ENCODE measurements around the gene TRMT10B.
"Not testable (repeated sequence)": the region's sequence is repeated elsewhere in the genome, so short reads cannot be mapped to it uniquely, and the experiment has no call there.

Gene TRMT10B

GRCh38 chr9:37758747-37759146, 5.1 kb downstream of the TRMT10B start:
- ChIA-PET POLR2A (ENCODE audit: low non-redundant PET) (no interaction called here), CTCF (no interaction called here)
- no peak for DNase-seq (ENCODE audit: low spot score)
- H3K27ac ChIP-seq, result no peak overlapping the region
- TF ChIP-seq CTCF (conservative IDR thresholded peaks at IDR 0.05; ENCODE audit: low read depth), result no peak

GRCh38 chr9:37760416-37761161, 7.0 kb downstream of the TRMT10B start:
- H3K27ac ChIP-seq, result no peak overlapping the region

GRCh38 chr9:37761511-37761910, 7.9 kb downstream of the TRMT10B start:
- DNase-seq (ENCODE audit: low spot score), result no peak
- ChIA-PET CTCF (no interaction called here), POLR2A (ENCODE audit: low non-redundant PET) (no interaction called here)
- H3K27ac ChIP-seq, result no peak overlapping the region
- TF ChIP-seq CTCF (conservative IDR thresholded peaks at IDR 0.05; ENCODE audit: low read depth), result no peak

More at GRCh38 chr9:37760416-37761161, 7.0 kb downstream of the TRMT10B start:
- DNase-seq (ENCODE audit: low spot score), result peak; percentile 22
- CTCF ChIA-PET, result no interaction called here
- no peak for TF ChIP-seq CTCF (conservative IDR thresholded peaks at IDR 0.05; ENCODE audit: low read depth)
- POLR2A ChIA-PET (ENCODE audit: low non-redundant PET), result no interaction called here

- DNase-seq (ENCODE audit: low spot score); H3K27ac ChIP-seq; POLR2A ChIA-PET (ENCODE audit: low non-redundant PET); CTCF ChIA-PET: not testable (repeated sequence)
Measured at GRCh38 chr9:37765263-37765662, 11.7 kb downstream of the TRMT10B start.

- H3K27ac ChIP-seq, result no peak overlapping the region
- no peak for DNase-seq (ENCODE audit: low spot score)
- POLR2A ChIA-PET (ENCODE audit: low non-redundant PET), result no interaction called here
- TF ChIP-seq CTCF (conservative IDR thresholded peaks at IDR 0.05; ENCODE audit: low read depth), result no peak
- CTCF ChIA-PET, result interaction anchor here (0.7 kb wide), 1 partner anchor 18 kb away, joined by 4 read pairs; no protein-coding TSS in a partner anchor
Measured at GRCh38 chr9:37769306-37769705, 15.7 kb downstream of the TRMT10B start.

GRCh38 chr9:37769995-37770394, 16.4 kb downstream of the TRMT10B start:
- DNase-seq (ENCODE audit: low spot score), result no peak
- TF ChIP-seq CTCF (conservative IDR thresholded peaks at IDR 0.05; ENCODE audit: low read depth), result no peak
- CTCF ChIA-PET, result interaction anchor here (1.4 kb wide), 1 partner anchor 14 kb away, joined by 6 read pairs; no protein-coding TSS in a partner anchor
- no peak overlapping the region for H3K27ac ChIP-seq
- POLR2A ChIA-PET (ENCODE audit: low non-redundant PET), result no interaction called here

- ChIA-PET CTCF (interaction anchor here (0.6 kb wide), 1 partner anchor 171 kb away, joined by 5 read pairs; no protein-coding TSS in a partner anchor), POLR2A (ENCODE audit: low non-redundant PET) (no interaction called here)
- no peak for TF ChIP-seq CTCF (conservative IDR thresholded peaks at IDR 0.05; ENCODE audit: low read depth)
- no peak for DNase-seq (ENCODE audit: low spot score)
- H3K27ac ChIP-seq, result no peak overlapping the region
Measured at GRCh38 chr9:37775216-37775919, 21.8 kb downstream of the TRMT10B start.
